ENCODE data around the gene MCUB. TPM values are rescaled to one million over a fixed set of nuclear protein-coding genes. Genes with fewer than 3 reads are reported as not detected.

MCUB gene
- total RNA-seq, 1 donor from 2014 or later, result 17.1 TPM

DNA sequence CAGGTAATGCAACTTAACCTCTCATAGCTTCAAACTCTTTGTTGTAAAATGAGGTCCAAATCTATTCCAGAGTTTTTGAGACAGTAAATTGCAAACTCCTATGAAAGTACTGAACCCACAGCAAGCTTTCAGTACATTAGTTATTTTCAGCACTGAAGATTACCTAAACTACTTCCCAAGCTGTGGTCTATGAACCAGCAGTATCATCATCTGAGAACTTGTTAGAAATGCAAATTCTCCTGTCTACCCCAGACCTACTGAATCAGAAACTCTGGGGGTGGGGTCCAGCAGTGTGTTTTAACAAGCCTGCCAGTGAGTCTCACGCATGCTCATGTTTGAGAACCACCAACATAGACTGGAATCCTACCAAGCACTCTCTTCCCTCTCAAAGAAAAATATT lies 148.9 kb downstream of the MCUB start:
- Histone ChIP-seq H3K4me1 (peaks cover under 1% of the 10 kb centered on the region), H3K36me3 (peaks cover 27% of the 10 kb centered on the region), H3K4me3 (no peak overlapping the region), H3K27me3 (ENCODE audit: low read depth) (no peaks in the 10 kb centered on the region), H3K9me3 (no peaks in the 10 kb centered on the region), H3K27ac (no peak overlapping the region)
- intact Hi-C loops (cut with DNase I), result no loop called here
- DNase-seq (no peak), ATAC-seq (no peak)
- TF ChIP-seq, protein P1, sequence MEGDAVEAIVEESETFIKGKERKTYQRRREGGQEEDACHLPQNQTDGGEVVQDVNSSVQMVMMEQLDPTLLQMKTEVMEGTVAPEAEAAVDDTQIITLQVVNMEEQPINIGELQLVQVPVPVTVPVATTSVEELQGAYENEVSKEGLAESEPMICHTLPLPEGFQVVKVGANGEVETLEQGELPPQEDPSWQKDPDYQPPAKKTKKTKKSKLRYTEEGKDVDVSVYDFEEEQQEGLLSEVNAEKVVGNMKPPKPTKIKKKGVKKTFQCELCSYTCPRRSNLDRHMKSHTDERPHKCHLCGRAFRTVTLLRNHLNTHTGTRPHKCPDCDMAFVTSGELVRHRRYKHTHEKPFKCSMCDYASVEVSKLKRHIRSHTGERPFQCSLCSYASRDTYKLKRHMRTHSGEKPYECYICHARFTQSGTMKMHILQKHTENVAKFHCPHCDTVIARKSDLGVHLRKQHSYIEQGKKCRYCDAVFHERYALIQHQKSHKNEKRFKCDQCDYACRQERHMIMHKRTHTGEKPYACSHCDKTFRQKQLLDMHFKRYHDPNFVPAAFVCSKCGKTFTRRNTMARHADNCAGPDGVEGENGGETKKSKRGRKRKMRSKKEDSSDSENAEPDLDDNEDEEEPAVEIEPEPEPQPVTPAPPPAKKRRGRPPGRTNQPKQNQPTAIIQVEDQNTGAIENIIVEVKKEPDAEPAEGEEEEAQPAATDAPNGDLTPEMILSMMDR (IDR thresholded peaks at IDR 0.05), result no peak

DNA sequence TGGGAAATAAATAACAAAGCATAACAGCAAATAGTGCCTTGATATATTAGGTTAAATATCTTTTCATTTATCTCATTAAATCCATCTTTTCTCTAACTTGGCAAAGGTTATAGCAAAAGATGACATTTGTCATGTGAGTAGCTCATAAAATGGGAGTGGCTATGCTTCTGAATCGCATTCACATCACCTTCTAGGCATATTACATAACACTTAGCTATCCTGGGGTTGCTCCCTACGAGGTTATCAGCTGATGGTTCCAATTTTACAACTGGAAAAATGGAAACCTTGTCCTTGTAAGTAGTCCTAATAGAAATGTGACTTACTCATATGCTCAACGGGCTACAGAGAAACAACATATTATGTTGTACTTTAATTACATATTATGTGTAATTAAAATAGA lies 153.5 kb downstream of the MCUB start:
- ATAC-seq, result no peak
- H3K36me3 ChIP-seq, result peaks cover 54% of the 10 kb centered on the region

DNA sequence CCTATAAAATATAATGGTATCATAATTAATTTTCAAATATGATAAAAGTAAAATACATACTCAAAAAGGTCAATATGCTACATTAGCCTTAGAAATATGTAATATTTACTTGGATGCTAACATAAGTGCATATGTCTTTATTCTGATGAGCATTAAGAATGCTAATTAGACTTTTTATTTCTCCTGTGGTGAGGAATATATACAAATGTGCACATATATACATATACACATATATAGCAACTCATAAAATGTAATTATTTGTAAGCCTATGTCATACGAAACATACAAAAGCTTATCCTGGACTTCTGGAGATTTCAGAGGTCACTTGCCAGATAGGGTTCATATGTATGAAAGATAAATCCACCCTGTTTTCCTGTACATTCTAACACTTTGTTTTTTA lies 158.7 kb downstream of the MCUB start:
- TF ChIP-seq, protein P1 (IDR thresholded peaks at IDR 0.05), result no peak
- no peak overlapping the region for H3K4me3 ChIP-seq
- no peaks in the 10 kb centered on the region for H3K27me3 ChIP-seq (ENCODE audit: low read depth)
- H3K36me3 ChIP-seq, result peaks cover 29% of the 10 kb centered on the region
- no peak overlapping the region for H3K27ac ChIP-seq
- H3K4me1 ChIP-seq, result no peaks in the 10 kb centered on the region
- DNase-seq (no peak), ATAC-seq (no peak)
- intact Hi-C loops (cut with DNase I), result no loop called here
- no peaks in the 10 kb centered on the region for H3K9me3 ChIP-seq

More for the DNA sequence above, 153.5 kb downstream of the MCUB start:
- Histone ChIP-seq H3K4me3 (no peak overlapping the region), H3K27me3 (ENCODE audit: low read depth) (no peaks in the 10 kb centered on the region), H3K9me3 (no peaks in the 10 kb centered on the region), H3K27ac (no peak overlapping the region), H3K4me1 (no peaks in the 10 kb centered on the region)
- intact Hi-C loops (cut with DNase I), result no loop called here
- TF ChIP-seq, protein P1 (IDR thresholded peaks at IDR 0.05), result no peak
- DNase-seq, result no peak

DNA sequence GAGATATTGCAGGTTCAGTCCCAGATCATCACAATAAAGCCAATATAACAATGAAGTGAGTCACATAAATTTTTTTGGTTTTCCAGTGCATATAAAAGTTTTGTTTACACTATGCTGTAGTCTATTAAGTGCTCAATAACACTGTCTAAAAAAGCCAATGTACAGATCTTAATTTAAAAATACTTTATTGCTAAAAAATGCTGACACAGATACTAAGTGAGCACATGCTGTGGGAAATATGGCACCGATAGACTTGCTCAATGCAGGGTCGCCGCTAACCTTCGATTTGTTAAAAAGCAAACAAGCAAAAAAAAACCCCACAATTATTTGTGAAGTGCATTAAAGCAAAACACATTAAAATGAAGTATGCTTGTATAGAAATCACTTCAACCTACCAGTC lies 159.6 kb downstream of the MCUB start:
- H3K36me3 ChIP-seq, result peaks cover 21% of the 10 kb centered on the region
- TF ChIP-seq, protein P1 (IDR thresholded peaks at IDR 0.05), result no peak
- H3K27ac ChIP-seq, result no peak overlapping the region
- no peak overlapping the region for H3K4me3 ChIP-seq
- no peak for ATAC-seq
- no peaks in the 10 kb centered on the region for H3K27me3 ChIP-seq (ENCODE audit: low read depth)
- no peaks in the 10 kb centered on the region for H3K9me3 ChIP-seq
- H3K4me1 ChIP-seq, result no peaks in the 10 kb centered on the region
- intact Hi-C loops (cut with DNase I), result no loop called here
- DNase-seq, result no peak

DNA sequence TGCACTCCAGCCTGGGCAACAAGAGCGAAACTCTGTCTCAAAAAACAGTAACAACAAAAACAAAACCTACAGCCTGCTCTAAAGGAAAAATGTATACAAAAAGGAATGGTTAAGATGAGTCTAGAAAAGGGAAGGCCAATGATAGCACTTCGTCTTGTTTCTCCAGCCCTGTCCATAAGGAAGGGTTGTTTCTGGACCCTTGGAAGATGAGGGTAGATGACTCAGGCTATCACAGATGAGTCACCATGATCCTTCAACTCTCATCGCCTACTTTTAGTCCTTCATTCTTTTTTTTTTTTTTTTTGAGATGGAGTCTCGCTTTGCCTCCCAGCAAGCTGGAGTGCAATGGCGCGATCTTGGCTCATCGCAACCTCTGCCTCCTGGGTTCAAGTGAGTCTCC lies 161.0 kb downstream of the MCUB start:
- DNase-seq (no peak), ATAC-seq (no peak)
- Histone ChIP-seq H3K4me3 (no peak overlapping the region), H3K27ac (no peak overlapping the region), H3K4me1 (no peaks in the 10 kb centered on the region), H3K36me3 (peaks cover 12% of the 10 kb centered on the region), H3K9me3 (no peaks in the 10 kb centered on the region), H3K27me3 (ENCODE audit: low read depth) (no peaks in the 10 kb centered on the region)
- intact Hi-C loops (cut with DNase I), result no loop called here
- TF ChIP-seq, protein P1 (IDR thresholded peaks at IDR 0.05), result no peak

DNA sequence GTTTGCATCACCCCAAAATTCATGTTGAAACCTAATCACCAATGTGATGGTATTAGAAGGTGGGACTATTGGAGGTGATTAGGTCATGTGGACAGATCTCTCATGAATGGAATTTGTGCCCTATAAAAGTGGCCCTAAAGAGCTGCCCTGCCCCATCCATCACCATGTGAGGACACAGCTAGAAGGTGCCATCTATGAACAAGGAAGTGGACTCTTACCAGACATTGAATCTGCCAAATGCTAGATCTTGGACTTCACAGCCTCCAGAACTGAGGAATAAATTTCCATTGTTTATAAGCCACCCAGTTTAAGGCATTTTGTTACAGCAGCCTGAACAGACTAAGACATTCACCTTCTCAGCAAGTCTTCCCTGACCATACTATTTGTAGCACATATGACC lies 162.3 kb downstream of the MCUB start:
- no peaks in the 10 kb centered on the region for H3K4me1 ChIP-seq
- no peak overlapping the region for H3K4me3 ChIP-seq
- H3K36me3 ChIP-seq, result no peaks in the 10 kb centered on the region
- intact Hi-C loops (cut with DNase I), result no loop called here
- H3K27ac ChIP-seq, result no peak overlapping the region
- TF ChIP-seq, protein P1 (IDR thresholded peaks at IDR 0.05), result no peak
- DNase-seq (no peak), ATAC-seq (no peak)
- no peaks in the 10 kb centered on the region for H3K27me3 ChIP-seq (ENCODE audit: low read depth)
- no peaks in the 10 kb centered on the region for H3K9me3 ChIP-seq
